Esophagus muscularis mucosa (tissue), 4 donors: ENCODE results near the gene NOP56.

Source experiments
- CTCF ChIP-seq, 3 experiments: fragments of 200-600 bp in 2 of 3; fragments of 450-650 bp in 1 of 3; sonication (generic) in 2 of 3; IDR thresholded peaks; one replicate each; pipeline ENCODE4 v1.5.1; 2017 to 2019; ENCODE audit warnings: antibody characterized with exemption in 3 of 3, mild to moderate bottlenecking in 2 of 3, moderate library complexity in 1 of 3
- EP300 ChIP-seq: sonication (generic); formaldehyde crosslinking; IDR thresholded peaks from one replicate; pipeline ENCODE4 v1.6.1; 2017; ENCODE audit warnings: antibody characterized with exemption
- POLR2A ChIP-seq: fragments of 450-650 bp; IDR thresholded peaks from one replicate; pipeline ENCODE4 v1.6.1; 2017; ENCODE audit warnings: antibody characterized with exemption, moderate library complexity, mild to moderate bottlenecking, low read depth
- POLR2AphosphoS5 ChIP-seq, 2 donors: sonication (generic); formaldehyde crosslinking; IDR thresholded peaks; one replicate each; pipeline ENCODE4 v1.6.1; 2017; ENCODE audit warnings: antibody characterized with exemption in 2 of 2

- TF ChIP-seq CTCF (IDR thresholded peaks at IDR 0.05) (no peak), POLR2AphosphoS5 (IDR thresholded peaks at IDR 0.05) (no peak), EP300 (no peak), POLR2A (no peak)
Observed at GRCh38 chr20:2654384-2654822, 2.0 kb downstream of the NOP56 start.
